GM12878 (cell line): ENCODE data around the gene NTRK3. TPM values are rescaled to one million over a fixed set of nuclear protein-coding genes. Genes with fewer than 3 reads are reported as not detected.

Experiments used
- ATAC-seq: fragments of 200-7000 bp; cut with Tn5 transposase; 3 replicates; pipeline ENCODE4 v1.9.1; 2020; ENCODE audit warnings: mild to moderate bottlenecking, moderate library complexity
- BruUV-seq: library from RNA; stranded (reverse); fragments of 400-500 nt; replicated peaks from 2 replicates; lab custom pipeline; 2021; lab: Mats Ljungman, UMichigan
- CTCF ChIA-PET: fragments of 300-600 bp; sonication (Branson Sonifier 250); formaldehyde crosslinking; extraction: SDS; loops from one replicate; lab custom pipeline; 2021; ENCODE audit warnings: inconsistent platforms; lab: Yijun Ruan, JAX
- POLR2A ChIA-PET: fragments of 350-600 bp; formaldehyde crosslinking; extraction: SDS; loops from one replicate; lab custom pipeline; 2021; ENCODE audit warnings: inconsistent platforms; lab: Charles Lee
- RAD21 ChIA-PET: fragments of 300-600 bp; sonication (Branson Sonifier 250); formaldehyde crosslinking; loops from one replicate; lab custom pipeline; 2023; ENCODE audit warnings: antibody characterized with exemption; ENCODE audit not compliant: unreplicated experiment; lab: Charles Lee
- SMC1A ChIA-PET: fragments of 300-600 bp; sonication (Branson Sonifier 250); formaldehyde crosslinking; loops from one replicate; lab custom pipeline; 2023; ENCODE audit not compliant: unreplicated experiment, uncharacterized antibody; lab: Charles Lee
- DNase-seq: peaks from one replicate; pipeline ENCODE4 v3.0.0-alpha.2; 2011; ENCODE audit warnings: low read depth, low spot score
- FAIRE-seq: peaks from 3 replicates; lab custom pipeline; 2011; peaks lifted over from hg19 to GRCh38; lab: Jason Lieb, UNC
- H2AFZ ChIP-seq: 2 replicates; pipeline ENCODE4 v1.6.0; 2011; ENCODE audit warnings: low read depth, low read length, control low read depth; ENCODE audit not compliant: control insufficient read depth
- H3K27ac ChIP-seq: 2 replicates; pipeline ENCODE4 v1.5.1; 2011; ENCODE audit warnings: control low read depth; ENCODE audit not compliant: control insufficient read depth, insufficient read depth
- H3K27me3 ChIP-seq, 2 experiments: replicated peaks in 1 of 2; 2 replicates each; pipeline versions ENCODE4 v1.6.0 to v1.6.1; 2011; ENCODE audit warnings: low read length in 1 of 2; ENCODE audit not compliant: control insufficient read depth in 2 of 2, insufficient read depth in 2 of 2
- H3K36me3 ChIP-seq, 2 experiments: 2 replicates each; pipeline ENCODE4 v1.5.1; 2011; ENCODE audit warnings: low read length in 1 of 2; ENCODE audit not compliant: control insufficient read depth in 2 of 2, insufficient read depth in 2 of 2
- H3K4me1 ChIP-seq: 2 replicates; pipeline ENCODE4 v1.6.1; 2011; ENCODE audit warnings: mild to moderate bottlenecking, low read length, moderate library complexity, mixed read lengths; ENCODE audit not compliant: control insufficient read depth, insufficient read depth
- H3K4me2 ChIP-seq: 2 replicates; pipeline ENCODE4 v1.6.0; 2011; ENCODE audit warnings: control low read depth; ENCODE audit not compliant: control insufficient read depth, insufficient read depth
- H3K4me3 ChIP-seq: fragments of 200-600 bp; sonication (generic); 2 replicates; pipeline ENCODE4 v1.5.1; 2016
- H3K79me2 ChIP-seq: 2 replicates; pipeline ENCODE4 v1.6.0; 2011; ENCODE audit warnings: low read length; ENCODE audit not compliant: control insufficient read depth, insufficient read depth
- H3K9ac ChIP-seq: 2 replicates; pipeline ENCODE4 v1.8.0; 2011; ENCODE audit warnings: low read length, control low read depth, mixed read lengths; ENCODE audit not compliant: control insufficient read depth, insufficient read depth
- H3K9me3 ChIP-seq: replicated peaks from 3 replicates; pipeline ENCODE4 v1.5.1; 2011; ENCODE audit warnings: mild to moderate bottlenecking, low read length; ENCODE audit not compliant: control insufficient read depth, insufficient read depth
- H4K20me1 ChIP-seq: 2 replicates; pipeline ENCODE4 v1.6.0; 2011; ENCODE audit not compliant: control insufficient read depth, insufficient read depth
- KLF5 ChIP-seq: fragments of 450-650 bp; IDR thresholded peaks from 2 replicates; pipeline ENCODE4 v1.6.1; 2014; ENCODE audit warnings: mild to moderate bottlenecking; ENCODE audit not compliant: partially characterized antibody
- MEF2B ChIP-seq: fragments of 450-650 bp; IDR thresholded peaks from 2 replicates; pipeline ENCODE4 v1.6.1; 2018; ENCODE audit warnings: mild to moderate bottlenecking, moderate library complexity; ENCODE audit not compliant: partially characterized antibody, poor library complexity, severe bottlenecking
- PAX8 ChIP-seq: fragments of 450-650 bp; IDR thresholded peaks from 2 replicates; pipeline ENCODE4 v1.6.1; 2017; ENCODE audit warnings: mild to moderate bottlenecking, moderate library complexity
- RAD21 ChIP-seq: IDR thresholded peaks from 2 replicates; pipeline ENCODE4 v1.6.1; 2011; ENCODE audit warnings: mild to moderate bottlenecking, low read depth, low read length, moderate library complexity; ENCODE audit not compliant: insufficient read depth
- RELA ChIP-seq: fragments of 450-650 bp; IDR thresholded peaks from 2 replicates; pipeline ENCODE4 v1.8.0; 2014; ENCODE audit warnings: borderline replicate concordance; ENCODE audit not compliant: partially characterized antibody
- SMARCA5 ChIP-seq: fragments of 450-650 bp; IDR thresholded peaks from 2 replicates; pipeline ENCODE4 v1.6.1; 2017; ENCODE audit warnings: mild to moderate bottlenecking
- SP1 ChIP-seq: IDR thresholded peaks from one replicate; pipeline ENCODE4 v1.6.1; 2011; ENCODE audit warnings: low read depth, low read length
- SUZ12 ChIP-seq: fragments of 200-600 bp; sonication (generic); IDR thresholded peaks from one replicate; pipeline ENCODE4 v1.6.1; 2018; ENCODE audit warnings: antibody characterized with exemption, mild to moderate bottlenecking; ENCODE audit not compliant: unreplicated experiment
- WGBS: methylation state at CpG from one replicate; pipeline ENCODE4 v1.1.6; 2016; ENCODE audit warnings: low lambda C conversion rate; ENCODE audit not compliant: insufficient replicate concordance, insufficient coverage; ENCODE audit errors: missing lambda C conversion rate; 5-methylcytosine and 5-hydroxymethylcytosine counted together
- in situ Hi-C: fragments of 300-500 bp; cut with MboI; formaldehyde crosslinking; loops from 9 replicates; pipeline ENCODE4 v1.14.3; 2018; ENCODE audit warnings: mixed read lengths
- intact Hi-C: fragments of 100-400 bp; cut with micrococcal nuclease; formaldehyde crosslinking; loops from one replicate; pipeline ENCODE4 v1.14.2; 2022; ENCODE audit not compliant: unreplicated experiment
- polyA plus RNA-seq, 11 experiments: library from polyadenylated mRNA; depleted of rRNA in 4 of 11; unstranded in 6 of 11; stranded (reverse) in 5 of 11; fragments of >200 nt; fragmentation: Nextera tagmentation in 4 of 11; fragmentation: Illumina TruSeq in 1 of 11; extraction: Ambion mirVana in 4 of 11; extraction: Trizol in 1 of 11; gene quantifications; 1 replicate in 1 of 11; 2 replicates in 10 of 11; pipeline versions ENCODE4 v1.2.1 to v1.2.3, GENCODE V29; 2011 to 2016; ENCODE audit warnings: inconsistent platforms in 2 of 11, missing spikeins in 2 of 11, low read depth in 1 of 11
- total RNA-seq, 4 experiments: library from RNA; depleted of rRNA in 3 of 4; stranded (reverse); fragments of >200 nt in 3 of 4; fragmentation: Illumina TruSeq in 1 of 4; extraction: Trizol in 1 of 4; gene quantifications; 2 replicates each; pipeline versions ENCODE4 v1.2.1 to v1.2.3, GENCODE V29; 2013 to 2021
- TF ChIP-seq, protein P1 (sequence below): fragments of 450-650 bp; formaldehyde crosslinking; IDR thresholded peaks from 2 replicates; pipeline ENCODE4 v1.4.0; 2020; ENCODE audit warnings: mild to moderate bottlenecking, moderate library complexity
- TF ChIP-seq, protein P2 (sequence below): fragments of 450-650 bp; IDR thresholded peaks from 2 replicates; pipeline ENCODE4 v1.6.1; 2017; ENCODE audit warnings: borderline replicate concordance
- TF ChIP-seq, protein P3 (sequence below): fragments of 450-650 bp; IDR thresholded peaks from 2 replicates; pipeline ENCODE4 v1.6.1; 2017; ENCODE audit warnings: mild to moderate bottlenecking, low read depth, inconsistent platforms; ENCODE audit not compliant: poor library complexity, severe bottlenecking
- TF ChIP-seq, protein P4 (sequence below): fragments of 450-650 bp; IDR thresholded peaks from 2 replicates; pipeline ENCODE4 v1.6.1; 2017; ENCODE audit warnings: mild to moderate bottlenecking, moderate library complexity

The NTRK3 gene
- total and polyA plus RNA-seq, 10 of the 15 experiments (the other 5 are each of a cell fraction or from before 2014, with no cell fraction given) = not detected

DNA sequence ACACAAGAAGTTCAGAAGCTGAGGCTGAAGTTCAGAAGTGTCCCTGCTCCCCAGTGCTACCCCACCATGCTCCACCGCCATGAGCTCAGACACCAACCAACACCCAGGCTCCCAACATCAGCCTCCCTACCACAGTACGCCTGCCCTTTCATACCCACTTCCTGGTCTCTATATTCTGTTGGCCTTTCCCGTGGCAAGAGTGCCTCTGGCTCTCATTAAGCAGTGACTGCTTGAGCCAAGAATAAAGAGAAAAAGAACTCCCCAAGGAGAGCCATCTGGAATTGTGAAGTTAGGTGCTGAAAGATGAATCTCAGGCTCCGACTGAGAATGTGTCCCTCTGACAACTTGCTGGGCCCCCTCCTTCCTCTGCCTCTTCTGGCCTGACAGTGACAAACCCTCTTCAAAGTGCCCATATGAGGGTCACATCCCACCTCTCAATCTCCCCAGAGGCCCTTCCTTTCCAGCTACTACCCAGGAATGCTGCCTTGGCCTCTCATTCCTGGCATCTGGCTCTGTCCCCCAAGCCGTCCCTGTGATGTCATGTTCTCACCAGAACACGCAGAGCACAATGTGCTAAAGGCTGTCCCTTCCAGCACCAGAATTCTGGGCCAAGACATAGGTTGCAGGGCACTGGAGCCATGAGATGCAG lies 306.8 kb downstream of the NTRK3 start:
- no peak overlapping the region for H3K4me3 ChIP-seq
- no peaks in the 10 kb centered on the region for H4K20me1 ChIP-seq
- ATAC-seq (no peak), FAIRE-seq (no peak), DNase-seq (no peak)
- H3K79me2 ChIP-seq = no peaks in the 10 kb centered on the region
- ChIA-PET POLR2A (no interaction called here), SMC1A (no interaction called here), RAD21 (no interaction called here), CTCF (no interaction called here)
- H3K9ac ChIP-seq = no peak overlapping the region
- H3K27me3 ChIP-seq = no peaks in the 10 kb centered on the region
- WGBS = 8% methylated on average over 5 of the region's 6 CpGs
- H2AFZ ChIP-seq = no peak overlapping the region
- H3K4me1 ChIP-seq = no peaks in the 10 kb centered on the region
- H3K9me3 ChIP-seq = no peaks in the 10 kb centered on the region
- intact Hi-C loops = no loop called here
- no peak overlapping the region for H3K4me2 ChIP-seq
- no peak overlapping the region for H3K27ac ChIP-seq
- H3K36me3 ChIP-seq = no peaks in the 10 kb centered on the region
- no TSS peak for BruUV-seq
- in situ Hi-C loops = no loop called here
- TF ChIP-seq, protein P1, sequence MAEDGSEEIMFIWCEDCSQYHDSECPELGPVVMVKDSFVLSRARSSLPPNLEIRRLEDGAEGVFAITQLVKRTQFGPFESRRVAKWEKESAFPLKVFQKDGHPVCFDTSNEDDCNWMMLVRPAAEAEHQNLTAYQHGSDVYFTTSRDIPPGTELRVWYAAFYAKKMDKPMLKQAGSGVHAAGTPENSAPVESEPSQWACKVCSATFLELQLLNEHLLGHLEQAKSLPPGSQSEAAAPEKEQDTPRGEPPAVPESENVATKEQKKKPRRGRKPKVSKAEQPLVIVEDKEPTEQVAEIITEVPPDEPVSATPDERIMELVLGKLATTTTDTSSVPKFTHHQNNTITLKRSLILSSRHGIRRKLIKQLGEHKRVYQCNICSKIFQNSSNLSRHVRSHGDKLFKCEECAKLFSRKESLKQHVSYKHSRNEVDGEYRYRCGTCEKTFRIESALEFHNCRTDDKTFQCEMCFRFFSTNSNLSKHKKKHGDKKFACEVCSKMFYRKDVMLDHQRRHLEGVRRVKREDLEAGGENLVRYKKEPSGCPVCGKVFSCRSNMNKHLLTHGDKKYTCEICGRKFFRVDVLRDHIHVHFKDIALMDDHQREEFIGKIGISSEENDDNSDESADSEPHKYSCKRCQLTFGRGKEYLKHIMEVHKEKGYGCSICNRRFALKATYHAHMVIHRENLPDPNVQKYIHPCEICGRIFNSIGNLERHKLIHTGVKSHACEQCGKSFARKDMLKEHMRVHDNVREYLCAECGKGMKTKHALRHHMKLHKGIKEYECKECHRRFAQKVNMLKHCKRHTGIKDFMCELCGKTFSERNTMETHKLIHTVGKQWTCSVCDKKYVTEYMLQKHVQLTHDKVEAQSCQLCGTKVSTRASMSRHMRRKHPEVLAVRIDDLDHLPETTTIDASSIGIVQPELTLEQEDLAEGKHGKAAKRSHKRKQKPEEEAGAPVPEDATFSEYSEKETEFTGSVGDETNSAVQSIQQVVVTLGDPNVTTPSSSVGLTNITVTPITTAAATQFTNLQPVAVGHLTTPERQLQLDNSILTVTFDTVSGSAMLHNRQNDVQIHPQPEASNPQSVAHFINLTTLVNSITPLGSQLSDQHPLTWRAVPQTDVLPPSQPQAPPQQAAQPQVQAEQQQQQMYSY (CRISPR knock-in tag) = no peak
- TF ChIP-seq RELA (no peak), PAX8 (no peak), SMARCA5 (no peak), SP1 (no peak), KLF5 (no peak), RAD21 (no peak), MEF2B (no peak), SUZ12 (no peak)
- TF ChIP-seq, protein P2, sequence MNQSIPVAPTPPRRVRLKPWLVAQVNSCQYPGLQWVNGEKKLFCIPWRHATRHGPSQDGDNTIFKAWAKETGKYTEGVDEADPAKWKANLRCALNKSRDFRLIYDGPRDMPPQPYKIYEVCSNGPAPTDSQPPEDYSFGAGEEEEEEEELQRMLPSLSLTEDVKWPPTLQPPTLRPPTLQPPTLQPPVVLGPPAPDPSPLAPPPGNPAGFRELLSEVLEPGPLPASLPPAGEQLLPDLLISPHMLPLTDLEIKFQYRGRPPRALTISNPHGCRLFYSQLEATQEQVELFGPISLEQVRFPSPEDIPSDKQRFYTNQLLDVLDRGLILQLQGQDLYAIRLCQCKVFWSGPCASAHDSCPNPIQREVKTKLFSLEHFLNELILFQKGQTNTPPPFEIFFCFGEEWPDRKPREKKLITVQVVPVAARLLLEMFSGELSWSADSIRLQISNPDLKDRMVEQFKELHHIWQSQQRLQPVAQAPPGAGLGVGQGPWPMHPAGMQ = no peak
- TF ChIP-seq, protein P3, sequence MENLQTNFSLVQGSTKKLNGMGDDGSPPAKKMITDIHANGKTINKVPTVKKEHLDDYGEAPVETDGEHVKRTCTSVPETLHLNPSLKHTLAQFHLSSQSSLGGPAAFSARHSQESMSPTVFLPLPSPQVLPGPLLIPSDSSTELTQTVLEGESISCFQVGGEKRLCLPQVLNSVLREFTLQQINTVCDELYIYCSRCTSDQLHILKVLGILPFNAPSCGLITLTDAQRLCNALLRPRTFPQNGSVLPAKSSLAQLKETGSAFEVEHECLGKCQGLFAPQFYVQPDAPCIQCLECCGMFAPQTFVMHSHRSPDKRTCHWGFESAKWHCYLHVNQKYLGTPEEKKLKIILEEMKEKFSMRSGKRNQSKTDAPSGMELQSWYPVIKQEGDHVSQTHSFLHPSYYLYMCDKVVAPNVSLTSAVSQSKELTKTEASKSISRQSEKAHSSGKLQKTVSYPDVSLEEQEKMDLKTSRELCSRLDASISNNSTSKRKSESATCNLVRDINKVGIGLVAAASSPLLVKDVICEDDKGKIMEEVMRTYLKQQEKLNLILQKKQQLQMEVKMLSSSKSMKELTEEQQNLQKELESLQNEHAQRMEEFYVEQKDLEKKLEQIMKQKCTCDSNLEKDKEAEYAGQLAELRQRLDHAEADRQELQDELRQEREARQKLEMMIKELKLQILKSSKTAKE = no peak
- TF ChIP-seq, protein P4, sequence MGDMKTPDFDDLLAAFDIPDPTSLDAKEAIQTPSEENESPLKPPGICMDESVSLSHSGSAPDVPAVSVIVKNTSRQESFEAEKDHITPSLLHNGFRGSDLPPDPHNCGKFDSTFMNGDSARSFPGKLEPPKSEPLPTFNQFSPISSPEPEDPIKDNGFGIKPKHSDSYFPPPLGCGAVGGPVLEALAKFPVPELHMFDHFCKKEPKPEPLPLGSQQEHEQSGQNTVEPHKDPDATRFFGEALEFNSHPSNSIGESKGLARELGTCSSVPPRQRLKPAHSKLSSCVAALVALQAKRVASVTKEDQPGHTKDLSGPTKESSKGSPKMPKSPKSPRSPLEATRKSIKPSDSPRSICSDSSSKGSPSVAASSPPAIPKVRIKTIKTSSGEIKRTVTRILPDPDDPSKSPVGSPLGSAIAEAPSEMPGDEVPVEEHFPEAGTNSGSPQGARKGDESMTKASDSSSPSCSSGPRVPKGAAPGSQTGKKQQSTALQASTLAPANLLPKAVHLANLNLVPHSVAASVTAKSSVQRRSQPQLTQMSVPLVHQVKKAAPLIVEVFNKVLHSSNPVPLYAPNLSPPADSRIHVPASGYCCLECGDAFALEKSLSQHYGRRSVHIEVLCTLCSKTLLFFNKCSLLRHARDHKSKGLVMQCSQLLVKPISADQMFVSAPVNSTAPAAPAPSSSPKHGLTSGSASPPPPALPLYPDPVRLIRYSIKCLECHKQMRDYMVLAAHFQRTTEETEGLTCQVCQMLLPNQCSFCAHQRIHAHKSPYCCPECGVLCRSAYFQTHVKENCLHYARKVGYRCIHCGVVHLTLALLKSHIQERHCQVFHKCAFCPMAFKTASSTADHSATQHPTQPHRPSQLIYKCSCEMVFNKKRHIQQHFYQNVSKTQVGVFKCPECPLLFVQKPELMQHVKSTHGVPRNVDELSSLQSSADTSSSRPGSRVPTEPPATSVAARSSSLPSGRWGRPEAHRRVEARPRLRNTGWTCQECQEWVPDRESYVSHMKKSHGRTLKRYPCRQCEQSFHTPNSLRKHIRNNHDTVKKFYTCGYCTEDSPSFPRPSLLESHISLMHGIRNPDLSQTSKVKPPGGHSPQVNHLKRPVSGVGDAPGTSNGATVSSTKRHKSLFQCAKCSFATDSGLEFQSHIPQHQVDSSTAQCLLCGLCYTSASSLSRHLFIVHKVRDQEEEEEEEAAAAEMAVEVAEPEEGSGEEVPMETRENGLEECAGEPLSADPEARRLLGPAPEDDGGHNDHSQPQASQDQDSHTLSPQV = no peak
